ENCODE data around the gene GRIA2.

The GRIA2 gene

DNA sequence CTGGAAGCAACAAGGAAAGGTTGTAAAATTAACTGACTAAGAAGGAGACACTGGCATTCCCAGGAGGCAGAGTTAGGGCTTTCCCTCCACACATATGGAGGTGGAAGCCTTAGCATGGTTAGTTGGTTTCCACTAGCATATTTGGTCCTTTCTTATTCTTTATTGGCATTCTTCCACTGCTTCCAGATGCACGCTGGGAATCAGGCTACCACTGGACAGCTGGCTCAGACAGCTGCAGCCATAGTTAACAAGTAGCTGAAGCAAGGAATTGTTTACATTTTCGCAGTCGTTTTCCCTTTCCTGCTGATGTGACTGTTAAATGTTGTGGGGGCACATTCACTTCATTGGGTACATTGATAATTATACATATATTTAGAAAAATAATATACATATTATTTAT is 169.2 kb downstream of the GRIA2 start:
- TF ChIP-seq, protein P1, sequence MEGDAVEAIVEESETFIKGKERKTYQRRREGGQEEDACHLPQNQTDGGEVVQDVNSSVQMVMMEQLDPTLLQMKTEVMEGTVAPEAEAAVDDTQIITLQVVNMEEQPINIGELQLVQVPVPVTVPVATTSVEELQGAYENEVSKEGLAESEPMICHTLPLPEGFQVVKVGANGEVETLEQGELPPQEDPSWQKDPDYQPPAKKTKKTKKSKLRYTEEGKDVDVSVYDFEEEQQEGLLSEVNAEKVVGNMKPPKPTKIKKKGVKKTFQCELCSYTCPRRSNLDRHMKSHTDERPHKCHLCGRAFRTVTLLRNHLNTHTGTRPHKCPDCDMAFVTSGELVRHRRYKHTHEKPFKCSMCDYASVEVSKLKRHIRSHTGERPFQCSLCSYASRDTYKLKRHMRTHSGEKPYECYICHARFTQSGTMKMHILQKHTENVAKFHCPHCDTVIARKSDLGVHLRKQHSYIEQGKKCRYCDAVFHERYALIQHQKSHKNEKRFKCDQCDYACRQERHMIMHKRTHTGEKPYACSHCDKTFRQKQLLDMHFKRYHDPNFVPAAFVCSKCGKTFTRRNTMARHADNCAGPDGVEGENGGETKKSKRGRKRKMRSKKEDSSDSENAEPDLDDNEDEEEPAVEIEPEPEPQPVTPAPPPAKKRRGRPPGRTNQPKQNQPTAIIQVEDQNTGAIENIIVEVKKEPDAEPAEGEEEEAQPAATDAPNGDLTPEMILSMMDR (IDR thresholded peaks at IDR 0.05): no peak

DNA sequence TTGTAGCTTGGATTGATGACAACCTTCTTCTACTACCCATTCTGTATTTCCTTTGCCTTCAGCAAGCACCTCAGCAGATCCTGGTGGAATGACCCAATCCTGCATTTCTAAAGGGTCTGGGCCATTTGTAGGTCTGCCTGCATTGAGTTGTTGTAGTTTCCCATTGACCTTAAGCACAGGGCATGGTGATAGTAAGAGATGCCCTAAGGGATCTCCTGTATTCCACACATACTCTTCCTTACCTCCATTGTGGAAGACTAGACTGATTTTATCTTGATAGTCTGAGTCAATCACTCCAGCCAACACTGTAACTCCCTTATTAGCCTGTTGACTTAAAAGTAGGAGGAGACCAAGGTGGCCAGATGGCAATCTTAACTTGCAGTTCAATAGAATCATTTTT is 184.5 kb downstream of the GRIA2 start:
- TF ChIP-seq, protein P1 (IDR thresholded peaks at IDR 0.05): no peak
